HS-5 (cell line): ENCODE data around the gene EGR4.

Source experiments
- DNase-seq: peaks from one replicate; pipeline ENCODE4 v3.0.0-alpha.2; 2012; ENCODE audit warnings: low read depth

Gene EGR4

GRCh38 chr2:73250872-73251846, 42.2 kb downstream of the EGR4 start:
- no peak for DNase-seq

GRCh38 chr2:73249636-73250035, 43.7 kb downstream of the EGR4 start:
- DNase-seq: no peak

- DNase-seq: no peak
Measured at GRCh38 chr2:73246850-73247249, 46.5 kb downstream of the EGR4 start.

- DNase-seq: no peak
Measured at GRCh38 chr2:73244580-73244979, 48.8 kb downstream of the EGR4 start.

GRCh38 chr2:73243884-73244570, 49.3 kb downstream of the EGR4 start:
- DNase-seq: no peak
